GM19467 (cell line): ENCODE data around the gene CTNNA1.

Experiments used
- ATAC-seq: cut with Tn5 transposase; IDR thresholded peaks from one replicate; pipeline ENCODE4 v1.9.1; 2021; ENCODE audit warnings: mild to moderate bottlenecking, moderate library complexity; ENCODE audit not compliant: unreplicated experiment

The CTNNA1 gene

DNA sequence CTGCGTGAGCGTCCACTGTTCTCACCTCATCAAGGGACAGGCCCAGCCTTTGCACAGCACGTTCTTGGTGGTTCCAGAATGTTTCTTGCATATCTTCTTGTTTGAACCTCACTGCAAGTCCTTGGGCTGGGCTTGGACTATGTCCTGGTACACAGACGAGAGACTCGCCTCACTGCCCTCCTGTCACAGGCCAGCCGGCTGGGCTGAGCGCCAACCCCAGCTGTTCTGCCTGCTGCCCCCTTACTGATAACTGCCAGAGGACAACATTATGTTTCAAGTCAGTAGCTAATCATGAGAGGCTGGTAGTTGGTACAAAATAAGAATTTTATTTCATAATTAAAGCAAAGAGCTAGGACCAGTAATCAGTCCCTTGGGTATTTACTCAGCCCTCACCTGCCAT is 174.8 kb downstream of the CTNNA1 start:
- ATAC-seq, result no peak

DNA sequence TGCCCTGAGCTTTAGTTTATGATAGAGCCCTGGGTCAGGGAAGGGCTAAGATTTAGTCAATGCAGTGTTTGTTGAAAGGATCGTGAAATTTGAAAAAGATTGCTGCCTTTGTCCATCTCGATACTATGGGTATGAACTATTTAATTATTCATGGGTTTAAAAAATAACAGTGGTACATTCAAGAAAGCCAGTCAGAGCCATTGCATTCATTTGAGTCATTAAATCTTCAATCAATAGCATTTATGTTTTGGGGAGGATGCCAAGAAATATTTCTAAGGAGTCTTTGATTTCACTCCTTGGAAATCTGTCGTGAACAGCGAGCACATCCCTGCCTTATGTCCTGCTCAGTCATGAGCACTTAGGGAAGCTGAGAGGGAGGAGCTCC is 176.3 kb downstream of the CTNNA1 start:
- no peak for ATAC-seq

DNA sequence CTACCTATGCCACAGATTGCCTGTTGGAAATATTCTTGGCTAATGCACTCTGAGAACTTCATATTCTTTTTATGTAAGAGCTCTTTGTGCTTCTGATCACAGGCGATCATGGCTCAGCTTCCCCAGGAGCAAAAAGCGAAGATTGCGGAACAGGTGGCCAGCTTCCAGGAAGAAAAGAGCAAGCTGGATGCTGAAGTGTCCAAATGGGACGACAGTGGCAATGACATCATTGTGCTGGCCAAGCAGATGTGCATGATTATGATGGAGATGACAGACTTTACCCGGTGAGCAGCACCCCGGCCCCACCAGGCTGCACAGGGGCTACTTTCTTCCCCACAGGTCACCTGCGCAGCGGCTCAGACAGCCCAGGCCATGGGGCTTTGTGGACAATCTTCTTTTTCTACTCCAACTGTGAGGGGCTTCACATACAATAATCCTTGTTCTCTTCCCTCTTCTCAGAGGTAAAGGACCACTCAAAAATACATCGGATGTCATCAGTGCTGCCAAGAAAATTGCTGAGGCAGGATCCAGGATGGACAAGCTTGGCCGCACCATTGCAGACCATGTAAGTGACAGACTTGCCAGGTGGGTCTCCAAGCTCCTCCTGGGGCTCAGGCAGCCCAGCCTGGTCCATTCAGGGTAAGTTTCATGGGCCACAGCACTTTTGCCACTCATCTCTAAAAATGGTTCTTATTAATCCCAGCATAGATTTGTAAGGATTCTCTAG is 177.3 kb downstream of the CTNNA1 start:
- no peak for ATAC-seq

DNA sequence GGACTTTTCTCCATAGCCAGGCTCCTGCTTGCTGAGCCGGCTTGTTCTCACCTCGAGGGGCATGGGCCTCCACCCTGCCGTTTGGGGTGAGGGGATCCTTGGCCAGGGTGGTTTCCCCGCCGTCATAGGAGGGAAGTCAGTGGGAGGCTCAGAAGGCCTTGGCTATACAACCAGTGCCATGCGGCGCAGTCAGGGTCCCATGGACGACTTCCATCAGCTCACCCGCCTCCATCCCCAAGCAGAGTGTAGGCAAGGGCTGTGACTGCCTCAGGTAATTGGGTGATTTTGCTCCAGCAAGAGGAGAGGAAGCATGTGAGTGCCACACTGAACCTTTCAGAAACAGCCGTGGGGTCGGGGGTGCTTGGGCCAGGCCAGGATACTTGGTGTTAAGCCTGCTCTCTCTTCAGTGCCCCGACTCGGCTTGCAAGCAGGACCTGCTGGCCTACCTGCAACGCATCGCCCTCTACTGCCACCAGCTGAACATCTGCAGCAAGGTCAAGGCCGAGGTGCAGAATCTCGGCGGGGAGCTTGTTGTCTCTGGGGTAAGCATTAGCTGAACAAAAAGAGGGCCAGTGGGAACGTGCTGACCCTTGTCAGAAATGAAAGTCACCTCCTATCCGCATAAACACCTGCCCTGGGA is 179.1 kb downstream of the CTNNA1 start:
- no peak for ATAC-seq

DNA sequence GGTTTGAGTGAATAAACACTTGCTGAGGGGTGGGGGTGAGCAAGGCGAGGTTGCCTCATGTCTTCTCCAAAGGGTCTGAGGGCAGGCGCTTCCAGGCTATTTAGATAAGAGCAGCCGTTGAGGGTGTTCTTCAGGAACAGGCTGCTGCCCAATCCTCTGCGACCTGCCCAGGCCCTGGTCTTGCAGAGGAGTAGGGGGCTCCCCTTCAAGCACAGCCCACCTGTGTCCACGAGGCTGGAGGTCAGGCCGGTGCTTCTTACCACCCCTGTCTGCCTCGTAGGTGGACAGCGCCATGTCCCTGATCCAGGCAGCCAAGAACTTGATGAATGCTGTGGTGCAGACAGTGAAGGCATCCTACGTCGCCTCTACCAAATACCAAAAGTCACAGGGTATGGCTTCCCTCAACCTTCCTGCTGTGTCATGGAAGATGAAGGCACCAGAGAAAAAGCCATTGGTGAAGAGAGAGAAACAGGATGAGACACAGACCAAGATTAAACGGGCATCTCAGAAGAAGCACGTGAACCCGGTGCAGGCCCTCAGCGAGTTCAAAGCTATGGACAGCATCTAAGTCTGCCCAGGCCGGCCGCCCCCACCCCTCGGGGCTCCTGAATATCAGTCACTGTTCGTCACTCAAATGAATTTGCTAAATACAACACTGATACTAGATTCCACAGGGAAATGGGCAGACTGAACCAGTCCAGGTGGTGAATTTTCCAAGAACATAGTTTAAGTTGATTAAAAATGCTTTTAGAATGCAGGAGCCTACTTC is 180.5 kb downstream of the CTNNA1 start:
- no peak for ATAC-seq

DNA sequence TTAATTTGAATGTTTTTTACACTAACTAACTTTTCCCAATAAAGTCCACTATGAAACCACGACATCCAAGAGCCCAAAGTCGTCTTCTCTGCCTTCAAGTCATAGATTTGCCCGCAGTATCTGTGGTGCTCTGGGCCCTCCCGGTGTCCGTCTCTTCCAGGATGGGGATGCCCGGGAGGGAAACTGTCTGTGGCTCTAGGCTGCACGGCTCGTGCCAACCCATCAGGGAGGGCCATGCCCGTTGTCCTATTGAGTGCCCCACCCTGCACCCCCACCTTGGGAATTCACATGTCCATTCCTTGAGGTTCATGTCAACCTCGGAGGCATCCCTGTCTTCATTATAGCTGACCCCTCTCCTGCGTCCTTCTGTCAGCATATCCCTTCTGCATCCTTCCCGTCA is 181.7 kb downstream of the CTNNA1 start:
- ATAC-seq, result no peak

DNA sequence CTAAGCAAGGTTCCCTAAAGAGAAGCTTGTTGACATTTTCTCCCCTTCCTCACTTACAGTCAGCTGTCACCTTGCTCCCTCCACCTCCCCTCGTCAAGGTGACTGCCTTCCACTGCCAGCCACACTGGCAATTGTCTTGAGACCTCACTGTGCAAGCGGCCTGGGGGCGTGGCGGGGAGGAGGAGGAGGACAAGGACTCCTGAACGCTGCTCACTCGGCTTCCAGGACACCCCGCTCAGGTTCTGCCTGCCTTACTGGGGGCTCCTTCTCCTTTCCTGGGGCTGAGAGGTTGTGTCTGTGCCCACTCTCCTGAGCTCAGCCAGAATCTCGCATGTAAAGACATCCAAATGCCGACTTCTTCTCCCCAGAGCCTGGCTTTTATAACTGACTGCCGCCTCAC is 182.2 kb downstream of the CTNNA1 start:
- ATAC-seq, result no peak

DNA sequence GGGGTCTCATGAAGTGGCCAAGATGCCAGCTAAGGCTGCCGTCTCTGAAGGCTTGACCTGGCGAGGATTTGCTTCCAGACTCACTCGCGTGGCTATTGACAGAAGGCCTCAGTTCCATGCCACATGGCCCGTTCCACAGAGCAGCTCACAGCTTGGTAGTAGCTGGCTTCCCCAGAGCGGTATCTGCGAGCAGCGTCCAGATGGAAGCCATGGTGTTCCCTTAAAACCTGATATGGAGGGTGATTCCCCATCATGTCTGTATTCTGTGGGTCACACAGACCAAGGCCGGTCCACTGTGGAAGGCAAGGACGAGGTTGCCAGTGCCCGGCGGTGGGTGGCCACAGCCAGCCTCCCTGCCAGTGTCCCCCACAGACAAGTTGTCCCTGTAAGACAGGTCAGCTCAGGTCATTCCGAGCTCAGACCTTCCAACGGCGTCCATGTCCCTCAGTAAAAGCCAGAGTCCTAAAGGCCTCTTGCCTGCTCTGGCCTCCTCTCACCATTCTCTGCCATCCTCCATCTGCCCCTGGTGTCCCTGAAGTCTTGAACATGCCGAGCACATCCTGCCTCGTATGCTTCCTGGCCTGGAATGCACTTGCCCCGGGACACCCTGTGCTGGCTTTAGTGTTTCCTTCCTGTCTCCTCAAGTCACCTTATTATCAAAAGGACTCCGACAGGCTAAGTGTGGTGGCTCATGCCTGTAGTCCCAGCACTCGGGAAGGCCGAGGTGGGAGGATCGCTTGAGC is 183.2 kb downstream of the CTNNA1 start:
- ATAC-seq, result no peak

DNA sequence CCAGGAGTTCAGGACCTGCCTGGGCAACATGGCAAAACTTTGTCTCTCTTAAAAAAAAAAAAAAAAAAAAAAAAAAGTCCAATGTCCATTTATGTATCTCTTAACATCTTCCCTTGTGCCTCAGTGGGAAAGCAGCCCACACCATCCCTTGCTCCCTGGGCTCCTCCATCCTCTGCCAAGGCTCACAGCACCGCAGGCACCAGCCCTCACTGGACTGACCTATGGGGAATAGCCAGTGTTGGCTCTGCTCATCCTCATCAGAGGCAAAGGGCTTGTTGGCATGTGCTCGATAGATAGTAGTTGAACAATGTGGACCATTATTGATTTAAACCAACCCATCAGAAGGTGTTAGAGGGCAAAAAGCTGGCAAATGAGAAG is 183.7 kb downstream of the CTNNA1 start:
- ATAC-seq, result no peak

DNA sequence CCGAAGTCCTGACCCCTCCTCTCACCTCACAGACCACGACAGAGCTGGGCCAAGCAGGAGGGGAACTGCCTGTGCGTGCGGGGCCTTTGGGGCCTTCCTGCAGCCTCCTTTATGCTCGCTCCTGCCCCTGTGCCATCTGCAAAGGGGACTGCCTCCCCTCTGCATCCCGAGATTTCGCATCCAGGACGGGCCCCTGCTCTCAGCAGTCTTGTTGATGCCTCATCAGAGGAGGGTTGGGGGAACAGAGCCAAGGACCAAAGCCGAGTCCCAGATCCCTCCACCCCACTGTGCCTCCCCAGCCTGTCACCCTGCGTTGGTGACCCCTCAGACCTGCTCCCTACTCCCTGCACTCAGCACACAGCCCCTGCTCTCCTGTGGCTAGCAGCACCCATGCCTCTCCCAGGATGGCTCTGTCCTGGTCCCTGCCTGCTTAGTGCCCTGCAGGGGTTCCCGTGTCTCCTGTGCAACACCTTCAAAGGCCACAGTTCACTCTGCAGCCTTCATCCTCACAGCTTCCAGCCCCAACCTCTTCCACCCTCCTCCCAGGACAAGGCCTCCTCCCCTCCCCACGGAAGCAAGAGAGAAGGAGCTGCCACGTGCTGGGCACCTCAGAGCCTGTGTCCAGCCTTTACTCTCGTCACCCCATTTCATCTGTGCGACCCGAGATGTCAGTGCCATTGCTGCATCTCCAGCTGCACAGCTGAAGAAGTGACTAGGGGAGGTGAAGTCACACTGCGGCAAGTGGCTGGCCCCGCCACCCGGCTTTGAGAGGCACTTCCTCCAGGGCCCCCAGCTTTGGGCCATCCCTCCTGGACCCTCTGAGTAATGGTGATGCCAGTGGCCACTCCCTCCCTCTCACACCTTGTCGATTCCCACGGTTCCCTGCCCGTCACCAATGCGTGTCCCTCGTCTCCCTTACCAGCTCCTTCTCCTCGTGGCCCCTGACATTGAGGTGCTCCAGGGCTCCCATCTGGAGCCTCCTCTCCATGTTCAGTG is 184.5 kb downstream of the CTNNA1 start:
- ATAC-seq, result no peak

DNA sequence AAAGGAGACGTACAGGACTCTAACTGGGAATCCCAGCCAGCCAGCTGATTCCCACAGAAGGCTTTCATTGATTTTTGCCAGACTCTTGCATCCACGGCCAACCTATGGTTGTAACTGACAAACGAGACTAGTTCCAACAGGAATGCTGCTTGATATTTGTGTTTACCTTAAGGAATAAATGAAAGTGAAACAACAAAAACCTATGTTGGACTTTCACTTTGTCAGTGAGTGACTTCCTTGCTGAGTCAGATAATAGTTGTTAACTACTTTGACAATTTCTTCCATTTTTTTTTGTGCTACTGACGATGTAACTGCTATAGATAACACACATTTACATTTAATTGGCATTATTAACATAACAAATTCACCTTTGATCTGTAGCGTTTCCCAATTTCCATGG is 185.3 kb downstream of the CTNNA1 start:
- ATAC-seq, result no peak

DNA sequence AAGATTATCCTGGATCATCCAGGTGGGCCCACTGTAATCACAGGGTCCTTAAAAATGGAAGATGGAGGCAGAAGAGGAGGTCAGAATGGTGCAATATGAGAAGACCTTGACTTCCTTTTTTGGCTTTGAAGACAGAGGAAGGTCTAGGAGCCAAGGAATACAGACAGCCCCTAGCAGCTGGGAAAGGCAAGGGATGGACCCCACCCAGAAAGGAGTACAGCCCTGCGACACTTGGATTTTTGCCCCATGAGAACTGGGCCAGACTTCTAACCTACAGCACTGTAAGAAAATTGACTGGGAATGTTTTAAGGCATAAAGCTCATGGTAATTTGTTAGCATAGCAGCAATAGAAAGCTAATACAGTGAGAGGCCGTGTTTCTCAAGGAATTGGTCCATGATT is 188.8 kb downstream of the CTNNA1 start:
- ATAC-seq, result no peak

DNA sequence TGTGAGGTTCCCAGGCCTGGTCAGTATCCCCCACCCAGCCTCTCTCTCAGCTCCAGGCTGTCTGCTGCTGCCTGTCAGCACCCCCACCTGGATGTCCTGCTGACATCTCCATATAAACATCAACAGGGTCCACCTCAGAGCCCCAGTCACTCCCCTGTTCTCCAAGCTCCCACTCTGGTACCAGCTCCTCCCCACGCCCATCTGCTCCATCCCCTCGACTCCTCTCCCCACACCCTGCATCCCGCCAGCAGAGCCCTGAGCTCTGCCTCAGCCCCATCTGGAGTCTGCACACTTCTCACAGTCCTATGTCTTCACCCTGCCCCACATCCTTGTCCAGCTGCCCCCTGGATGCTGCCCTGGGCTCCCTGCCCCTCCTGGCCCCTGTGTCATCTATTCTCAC is 189.6 kb downstream of the CTNNA1 start:
- ATAC-seq, result no peak

DNA sequence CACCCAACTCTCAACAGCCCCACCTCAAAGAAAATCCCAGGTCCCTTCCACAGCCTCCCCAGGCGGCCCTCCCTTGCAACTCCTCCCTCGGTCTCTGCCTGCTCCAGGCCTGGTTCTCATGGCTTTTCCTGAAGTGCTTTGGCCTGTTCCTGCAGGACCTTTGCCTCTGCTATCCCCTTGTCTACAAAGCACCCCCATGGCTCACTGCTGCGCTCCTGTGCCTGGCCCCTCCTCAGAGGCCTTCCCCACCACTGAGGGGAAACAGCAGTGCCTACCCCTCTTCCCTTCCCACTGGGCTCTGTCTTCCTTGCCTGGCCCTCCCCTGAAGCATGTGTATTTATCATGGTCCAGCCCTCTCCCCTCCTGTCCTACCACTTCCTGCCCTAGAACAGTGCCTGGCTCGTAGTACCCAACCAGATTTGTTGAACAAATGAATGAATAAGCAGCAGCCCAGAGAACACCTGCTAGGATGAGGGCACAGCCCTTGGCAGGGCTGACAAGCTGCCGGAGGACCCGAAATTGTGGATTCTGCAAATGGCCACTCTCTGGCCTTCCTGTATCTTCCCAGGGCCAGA is 190.5 kb downstream of the CTNNA1 start:
- no peak for ATAC-seq

DNA sequence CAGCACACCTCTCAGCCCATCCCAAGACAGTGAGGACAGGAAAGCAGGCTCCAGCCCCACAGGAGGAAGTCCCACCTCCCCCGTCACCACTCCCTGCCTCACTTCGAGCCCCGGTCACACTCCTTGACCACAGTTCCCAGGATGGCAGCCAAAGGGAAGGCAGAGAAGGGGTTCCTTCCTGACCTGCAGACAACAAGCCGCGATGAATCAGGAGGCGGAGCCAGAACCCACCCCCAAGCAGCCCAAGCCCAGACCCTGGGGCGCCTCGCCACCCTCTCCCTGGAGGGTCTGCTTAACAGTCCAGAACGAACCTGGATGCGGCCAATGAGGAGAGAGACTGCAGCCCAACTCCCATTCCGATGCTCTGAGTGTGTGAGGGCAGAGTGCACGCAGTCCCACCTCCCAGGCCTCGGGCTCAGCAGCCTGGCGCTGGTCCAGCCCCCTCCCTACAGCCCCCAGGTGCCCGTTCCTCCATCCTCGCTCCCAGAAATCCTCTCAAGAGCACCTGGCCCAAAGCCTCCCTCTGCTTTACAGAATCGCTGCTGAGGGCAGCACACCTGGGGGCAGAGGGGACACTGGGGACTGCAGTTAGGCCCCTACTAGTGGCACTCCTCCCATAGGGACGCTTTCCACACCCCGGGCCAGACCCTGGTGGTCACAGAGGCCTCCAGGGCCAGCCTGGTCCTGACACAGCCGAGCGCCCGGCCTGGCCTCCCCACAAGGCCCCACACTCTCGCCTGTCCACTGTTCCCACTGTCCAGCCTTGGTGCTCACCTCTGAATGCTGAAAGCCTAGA is 191.5 kb downstream of the CTNNA1 start:
- no peak for ATAC-seq

DNA sequence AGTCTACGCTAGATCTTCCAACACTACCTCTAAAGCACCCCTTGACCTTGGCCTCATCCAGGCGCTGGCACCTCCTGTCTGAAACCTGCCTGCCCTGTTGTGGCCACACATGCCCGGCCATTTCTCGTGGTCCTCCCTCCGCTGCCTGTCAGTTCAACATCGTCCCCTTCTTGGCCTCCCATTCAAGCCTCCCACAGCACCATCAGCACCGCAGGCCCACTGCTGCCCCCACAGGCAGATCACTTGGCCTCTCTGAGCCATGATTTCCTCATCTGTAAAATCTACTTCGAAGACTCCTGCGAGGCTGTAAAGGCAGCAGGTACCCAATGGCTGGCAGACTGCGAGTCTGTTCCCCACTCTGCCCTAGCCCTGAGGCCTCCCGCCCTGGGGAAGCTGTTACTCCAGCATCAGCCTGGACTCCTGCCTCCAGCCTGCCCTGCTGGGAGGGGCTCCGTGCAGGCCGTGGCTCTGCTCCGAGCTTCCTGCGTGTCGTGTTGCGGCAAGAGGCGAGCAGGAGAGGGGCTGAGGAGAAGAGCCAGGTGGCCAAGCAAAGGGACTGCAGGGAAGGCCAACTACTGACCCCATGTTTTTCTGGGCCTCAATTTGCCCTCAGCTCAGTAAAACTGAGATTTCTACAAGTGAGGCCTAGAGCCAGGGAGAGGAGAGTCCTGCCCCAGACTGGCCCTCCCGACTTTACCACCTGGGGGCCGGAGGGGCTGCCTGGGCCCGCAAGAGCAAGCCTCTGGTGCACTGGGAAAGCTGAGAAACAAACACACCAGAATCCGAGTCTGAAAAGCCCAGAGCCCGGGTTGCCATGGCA is 192.4 kb downstream of the CTNNA1 start:
- no peak for ATAC-seq

DNA sequence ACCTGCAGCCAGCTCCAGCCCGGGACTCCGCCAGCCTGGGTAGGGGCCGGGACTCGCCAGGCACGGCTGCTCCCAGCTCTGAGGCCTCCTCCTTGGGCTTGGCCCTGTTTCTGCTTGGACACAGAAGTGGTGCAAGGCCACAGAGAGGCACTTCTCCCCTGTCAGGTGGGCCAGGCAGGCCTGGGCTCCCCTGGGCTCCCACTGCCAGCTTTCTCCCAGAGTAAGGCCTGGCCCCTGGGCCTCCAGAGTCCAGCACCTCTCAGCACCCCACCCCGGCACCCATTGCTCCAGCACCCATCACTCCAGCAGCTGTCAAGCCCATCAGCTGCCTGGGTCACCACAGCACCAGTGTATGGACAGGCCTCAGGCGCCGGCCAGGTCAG is 193.0 kb downstream of the CTNNA1 start:
- ATAC-seq, result no peak

DNA sequence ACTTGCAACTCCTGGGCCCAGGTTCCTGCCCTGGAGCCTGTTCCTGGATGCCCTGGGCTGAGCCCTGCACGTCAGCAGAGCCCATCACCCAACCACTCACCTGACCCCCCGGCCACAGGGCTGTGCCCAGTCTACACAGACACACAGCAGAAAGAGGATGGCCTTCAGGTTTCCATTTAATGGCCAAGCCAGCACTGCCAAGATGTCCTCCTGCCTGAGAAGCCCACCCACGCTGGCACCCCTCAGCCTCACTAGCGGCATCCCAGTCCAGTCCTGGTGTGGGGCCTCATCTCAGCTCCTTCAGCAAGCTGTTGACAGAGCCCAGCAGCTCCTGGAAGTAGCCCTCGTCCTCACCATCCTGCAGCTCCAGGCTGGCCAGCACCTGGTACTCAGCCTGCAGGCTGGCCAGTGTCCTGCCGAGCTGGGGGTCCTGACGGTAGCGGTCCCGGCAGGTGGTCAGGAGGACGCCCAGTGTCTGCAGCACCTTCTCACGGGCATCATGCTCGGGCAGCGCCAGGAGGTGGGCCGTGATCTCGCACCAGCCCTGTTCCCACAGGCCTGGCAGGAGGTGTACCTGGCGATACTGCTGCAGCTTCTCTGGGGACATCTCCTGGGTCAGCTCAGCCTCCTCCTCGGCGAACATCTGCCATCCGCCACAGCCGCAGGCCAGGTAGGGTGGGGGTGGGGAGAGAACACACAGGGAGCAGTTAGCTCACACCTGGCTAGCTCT is 193.8 kb downstream of the CTNNA1 start:
- ATAC-seq, result no peak
